Eye (tissue), 1 donor: ENCODE results near the gene PLGLB2.
"Not testable (repeated sequence)": the region's sequence is repeated elsewhere in the genome, so short reads cannot be mapped to it uniquely, and the experiment has no call there.

ENCODE experiments used
- DNase-seq: peaks from one replicate; pipeline ENCODE4 v3.0.0-alpha.2; 2015

Gene PLGLB2

DNA sequence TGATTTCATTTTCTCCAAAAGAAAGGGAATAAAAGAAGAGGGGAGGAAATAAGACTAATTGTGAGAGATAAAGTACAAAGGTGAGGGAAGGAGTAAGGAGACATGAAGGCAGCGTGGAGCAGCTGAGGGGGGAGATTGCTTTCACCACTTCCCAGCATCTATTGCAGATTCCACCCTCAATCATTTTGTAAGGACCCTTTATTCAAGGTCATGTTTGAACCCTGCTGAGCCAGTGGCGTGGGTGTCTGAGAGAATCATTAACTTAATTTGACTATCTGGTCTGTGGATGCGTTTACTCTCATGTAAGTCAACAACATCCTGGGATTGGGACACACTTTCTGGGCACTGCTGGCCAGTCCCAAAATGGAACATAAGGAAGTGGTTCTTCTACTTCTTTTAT, at the start of gene PLGLB2:
Gene PLGLB2 (plus strand): TSS at position 297 of the 400 bp plus-strand sequence. CDS start 67 bp downstream, at position 364.
- DNase-seq, result not testable (repeated sequence)

DNA sequence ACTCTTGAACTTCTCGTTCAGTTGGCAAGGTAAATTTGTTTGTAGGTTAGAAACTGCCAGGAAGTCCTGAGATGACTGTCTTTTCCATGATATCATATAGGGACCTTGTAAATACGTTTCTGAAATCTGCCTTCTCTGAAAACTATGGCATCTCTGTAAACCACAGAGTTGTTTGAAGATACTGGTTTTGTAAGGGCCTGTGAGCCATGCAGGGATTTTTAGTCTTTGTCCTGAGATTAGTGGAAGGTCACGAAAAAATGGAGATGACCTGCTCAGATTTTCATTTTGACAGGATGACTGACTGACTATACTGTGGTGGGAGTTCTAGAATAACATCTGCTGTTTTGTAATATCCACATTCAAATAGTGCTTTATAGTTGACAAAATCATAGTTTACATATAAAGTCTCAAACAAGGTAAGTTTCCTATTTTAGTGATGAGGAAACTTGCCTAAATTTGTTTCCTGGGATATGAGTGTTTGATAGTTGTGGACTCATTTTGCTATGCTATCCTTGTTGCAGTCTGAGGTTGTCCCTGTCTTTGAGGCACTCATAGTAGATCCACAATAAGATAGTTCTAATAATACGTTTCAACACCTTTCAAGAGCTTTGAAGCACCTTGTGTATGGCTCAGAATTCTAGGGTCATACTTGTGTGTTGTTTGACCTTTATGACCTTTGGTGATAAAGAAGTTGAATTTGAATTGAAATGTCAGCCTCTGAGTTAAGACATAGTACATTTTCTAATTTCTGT, 43.1 kb upstream of the PLGLB2 start:
- not testable (repeated sequence) for DNase-seq

DNA sequence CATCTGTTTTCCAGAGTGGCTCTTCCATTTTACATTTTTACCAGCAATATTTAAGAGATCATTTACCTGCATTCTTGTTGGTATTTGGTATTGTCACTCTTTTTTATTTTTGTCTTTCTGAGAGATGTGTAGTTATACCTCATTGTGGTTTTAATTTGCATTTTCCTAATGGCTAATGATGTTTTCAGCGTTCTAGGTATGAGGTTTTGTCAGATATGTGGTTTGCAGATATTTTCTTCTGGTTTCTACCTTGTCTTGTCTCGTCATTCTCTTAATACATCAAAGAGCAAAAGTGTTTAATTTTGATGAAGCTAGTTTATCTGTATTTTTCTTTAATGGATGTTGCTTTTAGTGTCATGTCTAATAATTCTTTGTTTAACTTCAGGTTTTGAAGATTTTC, 39.5 kb upstream of the PLGLB2 start:
- not testable (repeated sequence) for DNase-seq

DNA sequence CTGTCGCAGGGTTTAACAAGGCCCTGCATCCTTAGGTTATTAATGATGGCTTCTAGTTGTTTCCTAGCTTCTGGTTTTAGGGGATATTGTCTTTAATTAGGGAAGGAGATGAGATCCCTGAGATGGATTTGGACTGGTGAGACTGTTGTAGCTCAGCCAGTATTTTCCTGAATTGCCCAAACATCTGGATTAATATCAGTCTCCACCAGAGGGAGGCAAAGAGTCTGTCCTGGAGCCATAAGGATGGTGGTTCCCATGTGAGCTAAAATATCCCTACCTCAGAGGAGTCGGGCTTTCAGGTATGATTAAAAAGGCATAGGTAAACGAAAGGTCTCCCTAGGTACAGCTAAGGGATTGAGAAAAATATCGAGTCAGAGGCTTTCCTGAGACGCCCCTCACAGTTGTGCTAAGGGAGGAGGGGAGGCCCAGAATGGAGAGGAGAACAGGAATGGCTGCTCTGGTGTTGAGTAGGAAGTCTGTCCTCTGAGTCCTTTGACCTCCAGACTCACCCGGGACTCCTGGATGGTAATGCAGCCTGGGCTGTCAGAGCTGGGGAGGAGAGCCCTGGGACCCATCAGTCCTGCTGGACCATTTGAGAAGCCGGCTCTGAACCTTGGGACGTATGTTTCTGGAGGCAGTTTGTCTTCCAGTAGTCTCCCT, 19.8 kb upstream of the PLGLB2 start:
- not testable (repeated sequence) for DNase-seq

DNA sequence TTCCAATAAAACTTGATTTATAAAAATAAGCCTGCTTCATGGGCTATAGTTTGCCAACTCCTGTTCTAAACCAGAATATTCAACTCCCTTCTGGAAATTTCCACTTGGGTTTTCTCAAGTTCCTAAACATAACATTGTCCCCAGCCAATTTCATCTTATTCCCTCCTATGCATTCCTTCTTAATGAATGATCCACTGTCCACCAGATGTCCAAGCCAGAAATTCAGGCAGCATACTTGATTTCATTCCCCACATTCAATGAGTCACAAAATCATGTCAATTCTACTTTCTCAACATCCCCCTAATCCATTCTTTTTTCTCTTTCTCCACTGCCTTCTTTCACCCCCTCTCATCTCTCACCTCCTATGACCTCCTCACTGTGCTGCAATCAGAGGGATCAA, 7.0 kb upstream of the PLGLB2 start:
- DNase-seq, result not testable (repeated sequence)

DNA sequence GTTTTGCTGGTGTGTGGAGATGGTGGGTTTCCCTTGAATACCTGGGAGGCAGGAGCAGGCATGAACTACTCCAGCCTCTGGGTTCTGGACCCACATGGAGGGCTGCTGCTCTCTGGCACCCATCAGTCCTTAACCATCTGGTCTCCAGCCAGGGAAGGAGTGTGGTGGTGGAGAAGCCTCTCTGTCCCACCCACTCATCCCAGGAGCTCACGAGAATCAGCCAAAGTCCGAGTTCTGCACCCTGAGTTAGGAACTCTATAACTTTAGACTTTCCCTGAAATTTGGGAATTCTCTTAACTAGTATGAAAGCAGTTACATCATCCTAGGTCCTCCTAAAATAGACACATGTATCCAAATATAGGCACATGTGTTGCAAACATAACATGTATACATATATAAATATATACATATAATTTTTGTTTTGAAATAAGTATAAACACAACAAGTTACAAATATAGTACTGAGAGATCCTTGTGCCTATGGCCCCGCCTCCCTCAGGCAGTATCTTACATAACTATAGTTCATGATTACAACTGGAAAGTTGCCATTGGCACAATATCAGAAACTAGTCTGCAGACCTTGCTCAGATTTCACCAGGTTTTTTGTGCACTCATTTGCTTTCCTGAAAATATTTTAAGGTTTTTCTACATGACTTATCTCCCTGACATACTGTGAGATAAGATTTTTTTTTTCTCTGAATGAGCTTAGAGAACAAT, 5.3 kb upstream of the PLGLB2 start:
- not testable (repeated sequence) for DNase-seq

DNA sequence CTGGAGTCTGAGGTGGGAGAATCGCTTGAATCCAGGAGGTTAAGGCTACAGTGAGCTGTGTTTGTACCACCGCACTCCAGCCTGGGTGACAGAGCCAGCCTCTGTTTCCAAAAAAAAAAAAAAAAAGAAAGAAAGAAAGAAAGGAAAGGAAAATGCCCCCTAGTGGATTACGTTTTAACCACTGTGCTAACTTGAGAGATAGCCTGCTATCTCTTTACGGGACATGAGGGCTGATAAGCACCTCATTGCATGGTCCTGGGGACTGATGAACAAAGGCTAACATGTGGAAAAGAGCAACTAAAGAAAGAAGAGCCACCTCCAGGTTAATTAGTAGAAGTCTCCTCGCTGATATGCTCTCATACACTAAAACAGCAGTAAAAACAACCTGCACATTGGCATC, 4.2 kb upstream of the PLGLB2 start:
- not testable (repeated sequence) for DNase-seq

DNA sequence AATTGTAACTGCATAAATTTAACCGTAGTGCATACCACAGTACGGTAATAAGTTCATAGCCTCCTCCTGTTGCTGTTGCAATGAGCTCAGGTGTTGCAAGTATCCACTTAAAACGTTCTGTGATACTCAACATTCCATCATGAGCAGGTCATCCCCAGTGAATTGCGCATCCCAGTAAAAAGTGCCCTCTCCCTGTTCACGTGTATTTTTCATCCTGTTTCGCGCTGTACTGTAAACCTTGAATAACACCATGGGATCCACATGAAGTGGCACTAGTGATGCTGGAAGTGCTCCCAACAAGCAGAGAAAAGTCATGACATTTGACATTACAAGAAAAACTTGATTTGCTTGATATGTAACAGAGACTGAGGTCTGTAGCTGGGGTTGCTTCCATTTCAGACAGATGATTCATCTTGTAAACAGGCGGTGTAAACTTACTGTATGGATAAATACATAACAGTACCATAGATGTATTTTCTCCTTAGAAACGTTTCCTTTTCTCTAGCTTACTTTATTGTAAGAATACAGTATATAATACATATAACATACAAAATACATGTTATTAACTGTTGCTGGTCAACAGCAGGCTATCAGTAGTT, 2.4 kb upstream of the PLGLB2 start:
- not testable (repeated sequence) for DNase-seq

DNA sequence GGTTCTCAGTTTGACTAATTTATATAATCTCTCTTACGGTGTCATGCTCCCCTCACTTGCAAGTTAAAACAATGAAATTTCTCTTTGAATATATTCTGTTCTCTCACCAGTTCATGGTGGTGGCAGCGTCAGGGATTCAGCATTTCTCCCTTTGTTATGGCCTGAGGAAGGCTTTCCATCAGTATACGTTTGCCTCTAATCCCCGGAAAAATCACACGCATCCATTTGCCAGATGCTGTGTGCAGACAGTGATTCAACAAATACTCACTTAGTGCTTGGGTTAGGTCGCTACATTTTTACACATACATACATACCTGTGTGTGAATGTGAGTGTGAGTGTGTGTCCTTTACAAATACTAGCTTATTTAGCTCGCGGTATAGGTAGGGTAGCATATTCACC, 637 bp downstream of the PLGLB2 start:
- DNase-seq, result not testable (repeated sequence)

DNA sequence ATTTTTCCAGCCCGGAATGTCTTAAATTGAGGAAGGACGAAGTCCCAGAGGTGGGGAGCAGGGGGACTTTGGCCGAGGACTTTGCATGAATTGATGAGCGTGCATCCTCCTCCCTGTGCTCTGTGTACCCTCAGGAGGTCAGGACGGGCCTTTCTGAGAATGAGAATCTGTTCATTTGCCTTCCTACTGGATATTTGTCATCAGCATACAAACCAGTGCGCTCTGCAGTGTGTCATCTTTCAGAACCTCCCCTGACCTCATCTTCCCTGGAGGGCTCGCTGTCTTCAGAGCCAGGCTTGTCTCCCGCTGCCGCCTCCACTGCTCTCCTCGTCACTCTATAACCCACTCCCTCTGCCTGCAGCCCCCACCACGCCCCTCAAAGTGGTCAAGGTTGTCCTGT, 2.7 kb downstream of the PLGLB2 start:
- DNase-seq, result not testable (repeated sequence)

DNA sequence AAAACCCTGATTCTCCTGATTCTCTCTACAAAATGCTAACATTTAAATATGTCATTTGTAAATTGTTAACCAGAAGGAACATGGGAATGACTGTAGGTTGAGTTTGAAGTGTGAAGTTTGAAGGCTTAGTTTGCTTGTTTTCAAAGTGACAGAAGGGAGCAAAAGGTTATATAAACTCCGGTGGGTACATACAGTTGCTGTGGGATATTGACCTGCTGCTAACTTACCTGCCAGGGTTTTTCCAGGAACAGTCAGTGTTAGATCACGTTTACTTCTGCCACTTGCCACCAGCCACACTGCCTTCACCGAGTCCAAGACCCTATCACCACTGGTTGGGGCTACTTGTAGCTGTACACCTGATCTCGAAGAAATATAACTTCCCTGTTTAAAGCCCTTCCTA, 6.9 kb downstream of the PLGLB2 start:
- DNase-seq, result not testable (repeated sequence)
